Testis (tissue), 2 donors: ENCODE data around the gene IFIT3.
"Not testable (repeated sequence)": the region's sequence is repeated elsewhere in the genome, so short reads cannot be mapped to it uniquely, and the experiment has no call there.

Experiments
- CTCF ChIP-seq, 3 experiments: fragments of 450-650 bp in 2 of 3; fragments of 200-600 bp in 1 of 3; sonication (generic) in 1 of 3; IDR thresholded peaks; one replicate each; pipeline ENCODE4 v1.5.1; 2016 to 2019; ENCODE audit warnings: antibody characterized with exemption in 3 of 3, mild to moderate bottlenecking in 2 of 3, moderate library complexity in 1 of 3
- POLR2A ChIP-seq: fragments of 450-650 bp; IDR thresholded peaks from one replicate; pipeline ENCODE4 v1.6.1; 2017; ENCODE audit warnings: antibody characterized with exemption, mild to moderate bottlenecking, moderate library complexity

GRCh38 chr10:89318047-89318446, 9.8 kb upstream of the IFIT3 start:
- not testable (repeated sequence) for TF ChIP-seq CTCF (IDR thresholded peaks at IDR 0.05); POLR2A
